ENCODE data around the gene PAPOLA. TPM values are rescaled to one million over a fixed set of nuclear protein-coding genes. Genes with fewer than 3 reads are reported as not detected.
"Not testable (repeated sequence)": the region's sequence is repeated elsewhere in the genome, so short reads cannot be mapped to it uniquely, and the experiment has no call there.

Gene PAPOLA
- total RNA-seq, 1 donor from 2014 or later: 64.2 TPM

DNA sequence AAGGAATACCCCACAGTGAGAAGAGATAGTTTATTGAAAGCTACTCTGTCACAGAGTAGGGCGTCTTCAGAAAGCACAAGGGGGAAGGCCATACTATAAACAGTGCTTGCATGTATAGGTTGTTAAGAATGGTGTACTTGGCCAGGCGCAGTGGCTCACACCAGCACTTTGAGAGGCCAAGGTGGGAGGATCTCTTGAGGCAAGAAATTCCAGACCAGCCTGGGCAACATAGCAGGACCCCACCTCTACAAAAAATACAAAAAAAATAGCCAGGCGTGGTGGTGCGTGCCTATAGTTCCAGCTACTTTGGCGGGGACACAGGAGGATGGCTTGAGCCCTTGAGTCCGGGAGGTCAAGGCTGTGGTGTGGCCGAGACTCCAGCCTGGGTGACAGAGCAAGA is 38.0 kb upstream of the PAPOLA start:
- intact Hi-C loops (cut with DNase I): no loop called here
- no peak for DNase-seq (ENCODE audit: low spot score in 2 of 2)
- H3K36me3 ChIP-seq: no peaks in the 10 kb centered on the region

DNA sequence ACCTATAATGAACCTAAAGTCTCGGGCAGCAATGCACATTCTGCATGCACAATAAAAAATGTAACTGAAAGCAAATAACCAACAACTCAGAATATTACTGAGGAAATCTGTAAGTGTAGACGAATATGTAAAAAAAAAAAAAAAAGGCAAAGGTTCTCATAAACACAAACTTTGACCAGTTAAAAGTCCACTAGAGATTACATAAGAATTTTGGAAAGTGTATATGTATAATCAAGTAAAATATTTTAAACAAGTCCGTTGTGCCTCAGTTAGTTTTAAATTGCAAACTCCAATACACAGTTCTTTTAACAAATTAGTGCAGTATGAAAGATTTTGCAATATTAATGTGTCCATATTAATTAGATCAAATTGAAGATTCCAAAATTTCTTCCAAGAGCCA is 35.3 kb upstream of the PAPOLA start:
- intact Hi-C loops (cut with DNase I): no loop called here
- TF ChIP-seq, protein P1, sequence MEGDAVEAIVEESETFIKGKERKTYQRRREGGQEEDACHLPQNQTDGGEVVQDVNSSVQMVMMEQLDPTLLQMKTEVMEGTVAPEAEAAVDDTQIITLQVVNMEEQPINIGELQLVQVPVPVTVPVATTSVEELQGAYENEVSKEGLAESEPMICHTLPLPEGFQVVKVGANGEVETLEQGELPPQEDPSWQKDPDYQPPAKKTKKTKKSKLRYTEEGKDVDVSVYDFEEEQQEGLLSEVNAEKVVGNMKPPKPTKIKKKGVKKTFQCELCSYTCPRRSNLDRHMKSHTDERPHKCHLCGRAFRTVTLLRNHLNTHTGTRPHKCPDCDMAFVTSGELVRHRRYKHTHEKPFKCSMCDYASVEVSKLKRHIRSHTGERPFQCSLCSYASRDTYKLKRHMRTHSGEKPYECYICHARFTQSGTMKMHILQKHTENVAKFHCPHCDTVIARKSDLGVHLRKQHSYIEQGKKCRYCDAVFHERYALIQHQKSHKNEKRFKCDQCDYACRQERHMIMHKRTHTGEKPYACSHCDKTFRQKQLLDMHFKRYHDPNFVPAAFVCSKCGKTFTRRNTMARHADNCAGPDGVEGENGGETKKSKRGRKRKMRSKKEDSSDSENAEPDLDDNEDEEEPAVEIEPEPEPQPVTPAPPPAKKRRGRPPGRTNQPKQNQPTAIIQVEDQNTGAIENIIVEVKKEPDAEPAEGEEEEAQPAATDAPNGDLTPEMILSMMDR (IDR thresholded peaks at IDR 0.05): no peak
- no peak overlapping the region for H3K4me3 ChIP-seq
- H3K9me3 ChIP-seq: no peaks in the 10 kb centered on the region
- no peak overlapping the region for H3K27ac ChIP-seq
- no peaks in the 10 kb centered on the region for H3K36me3 ChIP-seq
- no peaks in the 10 kb centered on the region for H3K27me3 ChIP-seq
- DNase-seq (ENCODE audit: low spot score in 2 of 2): no peak
- H3K4me1 ChIP-seq: no peaks in the 10 kb centered on the region

More for the DNA sequence above, 38.0 kb upstream of the PAPOLA start:
- Histone ChIP-seq H3K4me3 (no peak overlapping the region), H3K4me1 (no peaks in the 10 kb centered on the region), H3K27me3 (no peaks in the 10 kb centered on the region), H3K27ac (no peak overlapping the region), H3K9me3 (no peaks in the 10 kb centered on the region)
- TF ChIP-seq, protein P1 (IDR thresholded peaks at IDR 0.05): no peak

DNA sequence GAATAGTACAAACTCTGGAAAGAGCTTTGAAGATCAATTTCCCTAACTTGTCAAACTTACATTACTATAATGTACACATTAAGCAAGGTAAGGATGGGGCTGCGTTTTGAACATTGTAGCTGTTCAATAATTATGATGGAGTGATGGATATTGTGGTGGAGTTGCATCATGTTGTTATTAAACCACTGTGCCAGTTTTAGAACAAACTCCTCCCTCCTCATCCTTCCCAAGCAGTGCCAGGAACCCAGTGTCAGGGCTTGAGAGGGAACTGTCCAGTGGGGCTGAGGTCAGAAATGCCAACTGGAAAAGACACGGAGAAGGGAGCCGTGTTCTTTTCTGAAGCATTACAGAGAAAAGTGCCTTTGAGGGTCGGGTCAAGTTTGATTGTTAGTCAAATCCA is 31.9 kb upstream of the PAPOLA start:
- Histone ChIP-seq H3K4me1 (no peaks in the 10 kb centered on the region), H3K9me3 (no peaks in the 10 kb centered on the region), H3K27me3 (no peaks in the 10 kb centered on the region), H3K36me3 (no peaks in the 10 kb centered on the region), H3K27ac (no peak overlapping the region), H3K4me3 (no peak overlapping the region)
- DNase-seq (ENCODE audit: low spot score in 2 of 2): peak in 1 of 2 donors; percentile 58
- intact Hi-C loops (cut with DNase I): no loop called here
- TF ChIP-seq, protein P1 (IDR thresholded peaks at IDR 0.05): no peak

- intact Hi-C loops (cut with DNase I); H3K27ac ChIP-seq; H3K9me3 ChIP-seq; H3K27me3 ChIP-seq; H3K36me3 ChIP-seq; H3K4me3 ChIP-seq; H3K4me1 ChIP-seq: not testable (repeated sequence)
- peak in 1 of 2 donors; percentile 13 for DNase-seq (ENCODE audit: low spot score in 2 of 2)
Measured at GRCh38 chr14:96470967-96471366, 31.2 kb upstream of the PAPOLA start.

DNA sequence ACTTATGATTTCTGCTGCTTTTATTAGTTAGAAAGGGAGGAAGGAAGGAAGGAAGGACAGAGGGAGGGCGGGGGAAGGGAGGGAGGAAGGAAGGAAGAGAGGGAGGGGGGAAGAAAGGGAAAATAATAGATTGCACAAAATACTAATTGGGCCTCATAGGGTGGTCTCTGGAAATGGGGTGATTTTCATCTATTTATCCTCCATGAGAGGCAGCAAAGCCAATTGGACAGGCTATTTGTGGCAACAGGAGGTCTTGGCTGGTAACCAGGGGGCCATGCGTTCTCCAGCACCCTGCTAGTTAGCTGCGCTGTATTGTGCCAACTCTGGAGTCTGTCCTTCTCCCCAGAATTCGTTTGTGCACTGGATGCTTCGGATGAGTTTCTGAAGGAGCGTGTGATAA is 24.1 kb upstream of the PAPOLA start:
- Histone ChIP-seq H3K27me3 (no peaks in the 10 kb centered on the region), H3K36me3 (no peaks in the 10 kb centered on the region), H3K27ac (no peak overlapping the region), H3K4me3 (no peak overlapping the region), H3K9me3 (no peaks in the 10 kb centered on the region), H3K4me1 (no peaks in the 10 kb centered on the region)
- intact Hi-C loops (cut with DNase I): no loop called here
- no peak for DNase-seq (ENCODE audit: low spot score in 2 of 2)
- TF ChIP-seq, protein P1 (IDR thresholded peaks at IDR 0.05): no peak

DNA sequence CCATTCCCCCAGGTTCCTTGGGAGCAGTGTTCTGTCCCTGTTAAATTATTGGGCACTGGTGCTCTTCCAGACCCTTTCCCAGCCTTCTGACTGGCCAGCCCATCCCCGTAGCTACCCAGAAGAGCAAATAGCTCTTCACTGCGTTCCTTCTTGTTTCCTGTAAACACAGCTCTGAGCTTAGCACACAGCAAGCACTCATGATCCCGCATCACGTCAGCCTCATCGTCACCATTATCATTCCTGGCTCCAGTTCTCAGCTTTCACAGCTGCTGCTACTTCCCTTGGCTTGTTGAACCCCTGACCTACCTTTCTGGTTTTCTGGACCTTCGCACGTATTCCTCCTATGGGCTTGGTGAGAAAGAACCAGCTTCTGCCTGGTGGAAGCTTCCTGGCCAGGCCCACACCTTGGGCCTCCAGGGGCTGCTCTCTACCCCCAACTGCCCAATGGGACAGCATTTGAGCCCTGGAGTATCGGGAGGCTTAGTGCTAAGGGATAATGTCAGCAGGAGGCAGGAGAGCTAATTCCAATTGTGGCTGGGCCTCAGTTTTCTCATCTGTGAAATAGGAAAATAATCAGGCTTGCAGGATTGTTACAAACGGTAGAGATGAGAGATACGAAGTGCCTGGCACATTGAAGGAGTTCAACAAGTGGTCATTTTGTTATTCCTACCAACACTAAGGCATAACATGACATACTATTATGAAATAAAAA is 22.6 kb upstream of the PAPOLA start:
- Histone ChIP-seq H3K9me3 (no peaks in the 10 kb centered on the region), H3K27me3 (no peaks in the 10 kb centered on the region), H3K36me3 (no peaks in the 10 kb centered on the region), H3K4me3 (no peak overlapping the region), H3K4me1 (no peaks in the 10 kb centered on the region), H3K27ac (no peak overlapping the region)
- intact Hi-C loops (cut with DNase I): no loop called here
- DNase-seq (ENCODE audit: low spot score in 2 of 2): peak in 1 of 2 donors; percentile 15
- TF ChIP-seq, protein P1 (IDR thresholded peaks at IDR 0.05): no peak
